ENCODE results near the gene KCTD1.

DNA sequence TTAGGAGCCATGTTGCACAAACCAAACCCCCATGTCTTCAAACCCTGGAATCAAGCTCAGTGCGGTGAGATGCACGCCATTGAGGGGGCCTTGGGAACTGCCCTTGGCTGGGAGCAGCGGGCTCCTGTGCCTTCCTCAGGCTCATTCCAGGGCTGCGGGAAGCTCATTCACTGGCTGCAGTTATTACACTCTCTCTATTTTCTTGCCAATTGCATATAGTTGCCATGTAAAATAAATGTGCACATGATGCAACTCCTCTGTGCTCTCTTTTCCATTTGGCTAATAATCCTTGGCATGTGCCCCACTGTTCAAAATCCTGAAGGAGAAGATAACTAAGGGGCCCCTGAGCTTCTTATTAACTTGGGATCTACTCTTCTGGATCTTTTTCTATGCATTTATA, 74.7 kb downstream of the KCTD1 start:
- TF ChIP-seq, protein P1, sequence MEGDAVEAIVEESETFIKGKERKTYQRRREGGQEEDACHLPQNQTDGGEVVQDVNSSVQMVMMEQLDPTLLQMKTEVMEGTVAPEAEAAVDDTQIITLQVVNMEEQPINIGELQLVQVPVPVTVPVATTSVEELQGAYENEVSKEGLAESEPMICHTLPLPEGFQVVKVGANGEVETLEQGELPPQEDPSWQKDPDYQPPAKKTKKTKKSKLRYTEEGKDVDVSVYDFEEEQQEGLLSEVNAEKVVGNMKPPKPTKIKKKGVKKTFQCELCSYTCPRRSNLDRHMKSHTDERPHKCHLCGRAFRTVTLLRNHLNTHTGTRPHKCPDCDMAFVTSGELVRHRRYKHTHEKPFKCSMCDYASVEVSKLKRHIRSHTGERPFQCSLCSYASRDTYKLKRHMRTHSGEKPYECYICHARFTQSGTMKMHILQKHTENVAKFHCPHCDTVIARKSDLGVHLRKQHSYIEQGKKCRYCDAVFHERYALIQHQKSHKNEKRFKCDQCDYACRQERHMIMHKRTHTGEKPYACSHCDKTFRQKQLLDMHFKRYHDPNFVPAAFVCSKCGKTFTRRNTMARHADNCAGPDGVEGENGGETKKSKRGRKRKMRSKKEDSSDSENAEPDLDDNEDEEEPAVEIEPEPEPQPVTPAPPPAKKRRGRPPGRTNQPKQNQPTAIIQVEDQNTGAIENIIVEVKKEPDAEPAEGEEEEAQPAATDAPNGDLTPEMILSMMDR (conservative IDR thresholded peaks at IDR 0.05 in 1 of 2, IDR thresholded peaks at IDR 0.05 in 1 of 2; ENCODE audit: low read depth in 1 of 2, low read length in 2 of 2) = no peak
- TF ChIP-seq EZH2 (IDR thresholded peaks at IDR 0.05; ENCODE audit: low read length, missing control alignments) = no peak

Data from fibroblast of lung (primary cell).